ENCODE data around the gene SST. TPM values are rescaled to one million over a fixed set of nuclear protein-coding genes. Genes with fewer than 3 reads are reported as not detected.
"Not testable (repeated sequence)": the region's sequence is repeated elsewhere in the genome, so short reads cannot be mapped to it uniquely, and the experiment has no call there.

The SST gene
- polyA plus RNA-seq, 1 donor = not detected

- DNase-seq = no peak
Measured at GRCh38 chr3:187684444-187684843, 14.2 kb upstream of the SST start.

- DNase-seq = not testable (repeated sequence)
Measured at GRCh38 chr3:187681756-187682155, 11.6 kb upstream of the SST start.

GRCh38 chr3:187679638-187680396, 9.6 kb upstream of the SST start:
- peak; percentile 64 for DNase-seq

GRCh38 chr3:187678726-187679268, 8.6 kb upstream of the SST start:
- peak; percentile 61 for DNase-seq

GRCh38 chr3:187677604-187678003, 7.4 kb upstream of the SST start:
- no peak for DNase-seq

- no peak for DNase-seq
Measured at GRCh38 chr3:187673012-187673411, 2.8 kb upstream of the SST start.

DNA sequence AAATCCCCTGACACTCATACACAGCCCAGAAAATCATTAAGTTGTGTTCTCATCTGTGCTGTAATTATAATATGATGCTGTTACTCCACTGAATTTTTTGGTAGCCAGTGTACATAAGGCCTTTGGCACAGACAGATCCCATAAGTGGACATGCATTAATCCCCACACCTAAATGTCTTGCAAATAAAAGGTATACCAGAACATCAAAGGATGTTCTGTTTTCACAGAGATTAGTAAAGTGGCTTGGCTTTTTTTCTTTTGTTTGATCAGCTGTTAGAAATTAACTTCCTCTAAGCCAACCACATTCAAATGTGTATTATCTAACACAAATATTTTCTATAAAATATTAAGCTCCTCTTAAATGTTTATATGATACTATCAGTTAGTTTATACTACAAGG, 2.7 kb downstream of the SST start:
- DNase-seq = no peak

- DNase-seq = no peak
Measured at GRCh38 chr3:187665764-187666402, 4.3 kb downstream of the SST start.

DNA sequence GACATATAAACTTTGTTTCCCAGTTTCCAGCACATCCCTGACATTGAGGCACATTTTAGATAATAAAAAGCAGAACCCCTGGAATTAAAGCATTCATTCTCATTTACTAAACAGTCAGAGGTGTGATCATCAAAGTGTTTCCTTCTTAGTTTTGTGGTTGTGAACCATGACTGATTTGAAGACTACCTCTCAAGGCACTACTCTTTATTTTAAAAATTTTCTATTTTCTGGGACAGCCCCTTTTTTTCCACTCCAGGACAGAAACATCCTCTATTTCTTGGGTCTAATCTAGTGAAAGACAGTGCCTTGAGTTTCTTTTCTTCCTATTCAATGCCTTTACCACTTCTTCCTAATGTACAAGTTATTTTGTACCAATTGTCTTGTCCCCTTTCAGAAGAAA, 5.2 kb downstream of the SST start:
- no peak for DNase-seq

- DNase-seq = no peak
Measured at GRCh38 chr3:187662848-187663409, 7.3 kb downstream of the SST start.

- DNase-seq = no peak
Measured at GRCh38 chr3:187661267-187661666, 8.9 kb downstream of the SST start.

DNA sequence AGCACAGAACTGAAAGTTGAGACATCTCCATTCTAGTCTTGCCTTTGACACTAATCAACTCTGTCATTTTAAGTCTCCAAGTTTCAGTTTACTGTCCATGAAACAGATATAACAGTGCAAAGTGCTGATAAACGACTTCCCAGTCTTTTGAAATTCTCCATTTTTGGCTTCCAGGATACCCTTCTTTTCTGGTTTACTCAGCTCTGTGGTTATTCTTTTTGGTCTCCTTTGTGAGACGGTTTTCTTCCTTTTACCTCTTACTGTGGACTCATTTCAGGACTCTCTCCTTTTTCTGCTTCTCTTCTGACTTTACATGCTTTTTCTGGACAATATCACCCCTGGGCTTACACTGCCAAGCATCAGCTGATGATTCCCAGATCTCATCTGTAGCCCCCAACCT, 18.9 kb downstream of the SST start:
- DNase-seq = no peak

- no peak for DNase-seq
Measured at GRCh38 chr3:187648177-187648576, 22.0 kb downstream of the SST start.

- no peak for DNase-seq
Measured at GRCh38 chr3:187646906-187647660, 23.1 kb downstream of the SST start.

- not testable (repeated sequence) for DNase-seq
Measured at GRCh38 chr3:187645379-187645778, 24.8 kb downstream of the SST start.

DNA sequence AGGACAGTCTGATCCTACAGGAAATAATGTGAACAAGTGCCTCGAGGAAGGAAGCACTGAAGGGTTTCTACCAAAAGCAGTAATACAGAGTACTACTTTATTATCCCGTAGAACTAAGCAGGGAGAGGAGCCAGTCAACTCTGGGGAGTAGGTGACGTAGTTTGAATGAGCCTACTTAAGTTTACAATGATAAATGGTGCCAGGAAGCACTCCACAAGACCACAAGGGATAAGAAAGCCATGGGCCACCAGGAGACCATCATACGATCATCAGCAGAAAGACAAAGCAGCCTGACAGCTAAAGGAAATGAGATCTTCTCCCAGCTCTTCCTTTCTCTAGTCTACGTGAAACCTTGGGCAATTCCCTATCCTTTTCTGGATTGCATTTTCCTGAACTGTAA, 27.3 kb downstream of the SST start:
- no peak for DNase-seq

DNA sequence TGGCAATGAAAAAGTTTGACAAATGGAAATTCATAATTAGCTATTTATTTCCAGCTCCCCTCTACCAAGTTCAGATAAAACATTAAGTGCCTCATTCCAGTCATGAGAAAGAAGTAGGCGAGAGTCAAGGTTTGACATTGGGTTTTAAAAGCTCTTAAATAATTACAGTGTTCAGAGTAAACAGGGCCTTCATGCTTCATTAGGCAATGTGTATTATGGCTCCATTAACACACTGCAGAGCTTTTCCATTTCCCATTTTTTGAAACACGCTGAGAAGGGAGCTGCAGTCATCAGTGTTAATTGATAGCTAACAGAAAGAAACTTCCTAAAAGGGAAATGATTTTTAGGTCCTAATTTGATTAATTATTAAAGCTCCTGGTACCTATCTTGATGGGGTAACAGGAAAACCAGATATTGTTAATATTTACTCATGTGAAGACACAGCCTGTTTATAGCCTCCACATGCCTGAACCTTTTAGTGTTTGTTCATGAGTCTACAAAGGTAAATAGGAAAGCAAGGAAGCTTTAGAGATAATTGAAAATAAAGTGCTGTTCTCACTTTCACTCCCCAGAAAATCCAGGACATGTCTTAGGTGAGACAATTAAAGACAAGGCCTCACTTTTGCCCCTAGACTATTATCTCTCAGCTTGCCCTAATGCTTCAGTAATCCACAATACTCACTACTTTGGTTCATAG, 28.7 kb downstream of the SST start:
- DNase-seq = peak; percentile 7

DNA sequence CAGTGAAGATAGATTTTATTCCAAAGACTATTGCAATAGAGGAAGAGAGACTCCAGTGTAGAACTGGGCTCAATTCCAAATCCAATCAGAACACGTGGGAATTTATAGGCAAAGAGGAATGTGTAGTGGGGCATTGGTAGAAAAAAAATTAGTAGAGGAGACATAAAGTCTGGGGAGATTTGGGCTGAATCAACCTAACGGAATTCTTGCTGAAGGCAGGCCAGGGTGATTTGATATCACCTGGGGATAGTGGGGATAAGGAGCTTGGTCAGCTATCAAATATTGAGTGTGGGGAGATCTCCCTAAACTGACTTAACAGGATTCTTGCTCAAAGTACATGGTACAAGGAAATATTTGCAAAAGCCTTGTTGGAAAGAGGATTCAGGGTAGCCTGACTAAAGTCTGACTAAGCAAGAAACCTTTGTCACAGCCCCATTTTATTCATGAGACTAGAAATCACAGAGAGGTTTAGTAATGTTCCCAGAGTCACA, 29.6 kb downstream of the SST start:
- no peak for DNase-seq

GRCh38 chr3:187639927-187640568, 30.1 kb downstream of the SST start:
- DNase-seq = no peak

GRCh38 chr3:187636528-187636927, 33.7 kb downstream of the SST start:
- DNase-seq = no peak

DNA sequence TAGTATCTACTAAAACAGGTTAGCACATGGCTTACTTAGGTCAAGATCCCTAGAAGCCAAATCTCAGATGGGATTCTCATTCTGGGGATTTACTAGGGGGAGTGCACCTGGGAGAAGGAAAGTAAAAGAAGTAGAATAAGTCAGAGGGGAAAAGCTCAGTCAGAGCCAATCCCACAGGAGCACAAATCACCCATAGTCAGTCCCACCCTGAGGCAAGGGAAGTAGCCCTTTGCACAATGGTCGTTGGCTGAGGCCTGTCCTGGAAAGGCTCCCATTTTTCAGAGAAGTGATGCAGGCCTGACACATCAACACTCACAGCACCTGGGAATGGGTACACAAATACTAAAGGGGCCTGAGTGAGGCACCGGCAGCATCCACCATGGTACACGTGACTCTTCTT, 39.8 kb downstream of the SST start:
- no peak for DNase-seq
